Naive thymus-derived CD8-positive, alpha-beta T cell (primary cell): ENCODE measurements around the gene ARL4D. TPM values are rescaled to one million over a fixed set of nuclear protein-coding genes. Genes with fewer than 3 reads are reported as not detected.
"Not testable (repeated sequence)": the region's sequence is repeated elsewhere in the genome, so short reads cannot be mapped to it uniquely, and the experiment has no call there.

Experiments
- ATAC-seq, 2 donors: fragments of 150-1000 bp; cut with Tn5 transposase in 1 of 2; sonication (Bioruptor Pico), chemical (Tn5 transposase) in 1 of 2; 1 replicate in 1 of 2; 2 replicates in 1 of 2; pipeline ENCODE4 v1.10.0; 2021; ENCODE audit warnings: mild to moderate bottlenecking in 2 of 2, moderate library complexity in 2 of 2
- POLR2A ChIA-PET: fragments of 350-600 bp; sonication (Branson Sonifier 250); formaldehyde crosslinking; loops from one replicate; lab custom pipeline; 2021; ENCODE audit warnings: antibody characterized with exemption; lab: Charles Lee
- DNase-seq, 10 donors: peaks; one replicate each; pipeline versions ENCODE4 v3.0.0 to v3.0.0-alpha.2; 2020 to 2022
- H3K27ac Mint-ChIP-seq, 10 donors: one replicate each; pipeline ENCODE4 v1.8.0; 2020 to 2022; ENCODE audit warnings: mild to moderate bottlenecking in 10 of 10, mixed read lengths in 10 of 10, moderate library complexity in 4 of 10, inconsistent platforms in 1 of 10
- H3K27me3 Mint-ChIP-seq, 5 donors: one replicate each; pipeline ENCODE4 v1.8.0; 2021 to 2022; ENCODE audit warnings: mixed read lengths in 5 of 5
- H3K36me3 Mint-ChIP-seq, 3 donors: one replicate each; pipeline ENCODE4 v1.8.0; 2020 to 2022; ENCODE audit warnings: mixed read lengths in 3 of 3, mild to moderate bottlenecking in 2 of 3, inconsistent platforms in 1 of 3
- H3K4me1 Mint-ChIP-seq, 4 donors: one replicate each; pipeline ENCODE4 v1.8.0; 2021 to 2022; ENCODE audit warnings: mixed read lengths in 4 of 4
- H3K4me3 Mint-ChIP-seq, 10 donors: one replicate each; pipeline ENCODE4 v1.8.0; 2020 to 2022; ENCODE audit warnings: mild to moderate bottlenecking in 10 of 10, mixed read lengths in 10 of 10, moderate library complexity in 6 of 10, inconsistent platforms in 1 of 10
- H3K9me3 Mint-ChIP-seq, 9 donors: one replicate each; pipeline ENCODE4 v1.8.0; 2020 to 2022; ENCODE audit warnings: mixed read lengths in 9 of 9, mild to moderate bottlenecking in 3 of 9, inconsistent platforms in 1 of 9, moderate library complexity in 1 of 9
- polyA plus RNA-seq, 3 donors: library from polyadenylated mRNA; unstranded; fragments of 300-500 nt; fragmentation: Illumina TruSeq; gene quantifications; one replicate each; pipeline ENCODE4 v1.2.3, GENCODE V29; 2021
- total RNA-seq, 8 experiments: library from RNA in 2 of 8; stranded (reverse) in 2 of 8; gene quantifications; one replicate each; pipeline ENCODE4 v1.2.3 and lab custom pipeline; 2021 to 2026

ARL4D gene
- total and polyA plus RNA-seq, 5 experiments from 2014 or later = 1.1 to 3.2 (median 2.2) TPM

DNA sequence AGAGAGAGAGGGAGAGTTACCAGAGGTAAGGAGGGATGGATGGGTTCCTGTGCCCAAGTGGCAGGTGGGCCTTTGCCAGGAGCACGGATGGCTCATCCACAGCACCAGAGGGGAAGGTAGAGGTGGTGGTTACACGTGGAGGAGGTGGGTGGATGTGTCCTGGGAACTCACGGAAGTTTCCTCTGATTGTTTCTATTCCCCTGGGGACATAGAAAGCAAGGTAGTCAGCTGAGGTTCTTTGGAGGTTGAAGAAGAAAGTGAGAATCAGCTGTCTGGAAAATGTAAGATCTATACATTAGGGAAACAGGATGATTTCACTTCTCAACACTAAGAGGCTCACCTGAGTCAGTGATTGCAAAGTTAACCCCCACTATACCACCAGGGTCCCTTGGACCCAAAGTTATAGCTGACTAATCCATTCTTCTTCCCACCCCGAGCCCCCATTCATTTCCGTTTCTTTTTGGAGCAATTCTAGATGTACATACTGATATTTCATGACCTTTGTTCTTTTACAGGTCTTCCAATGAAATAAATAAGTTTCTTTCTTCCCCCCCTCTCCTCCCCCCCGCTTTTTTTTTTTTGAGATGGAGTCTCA, 27.5 kb upstream of the ARL4D start:
- POLR2A ChIA-PET = interaction anchor here (0.7 to 16.7 kb wide), 3 partner anchors 10 to 56 kb away, joined by 3 to 755 read pairs (median 5); no protein-coding TSS in a partner anchor
- H3K4me1 Mint-ChIP-seq = peaks cover 27 to 49% (median 34%) of the 10 kb centered on the region in 4 donors
- H3K27me3 Mint-ChIP-seq = no peaks in the 10 kb centered on the region
- peak overlapping the region in 4 of 10 donors; percentile 3 to 26 (median 22) for H3K4me3 Mint-ChIP-seq
- H3K36me3 Mint-ChIP-seq = no peaks in the 10 kb centered on the region
- H3K27ac Mint-ChIP-seq = peak overlapping the region in 4 of 10 donors; percentile 24 to 69 (median 44)
- no peak for ATAC-seq
- no peak for DNase-seq
- no peaks in the 10 kb centered on the region for H3K9me3 Mint-ChIP-seq

DNA sequence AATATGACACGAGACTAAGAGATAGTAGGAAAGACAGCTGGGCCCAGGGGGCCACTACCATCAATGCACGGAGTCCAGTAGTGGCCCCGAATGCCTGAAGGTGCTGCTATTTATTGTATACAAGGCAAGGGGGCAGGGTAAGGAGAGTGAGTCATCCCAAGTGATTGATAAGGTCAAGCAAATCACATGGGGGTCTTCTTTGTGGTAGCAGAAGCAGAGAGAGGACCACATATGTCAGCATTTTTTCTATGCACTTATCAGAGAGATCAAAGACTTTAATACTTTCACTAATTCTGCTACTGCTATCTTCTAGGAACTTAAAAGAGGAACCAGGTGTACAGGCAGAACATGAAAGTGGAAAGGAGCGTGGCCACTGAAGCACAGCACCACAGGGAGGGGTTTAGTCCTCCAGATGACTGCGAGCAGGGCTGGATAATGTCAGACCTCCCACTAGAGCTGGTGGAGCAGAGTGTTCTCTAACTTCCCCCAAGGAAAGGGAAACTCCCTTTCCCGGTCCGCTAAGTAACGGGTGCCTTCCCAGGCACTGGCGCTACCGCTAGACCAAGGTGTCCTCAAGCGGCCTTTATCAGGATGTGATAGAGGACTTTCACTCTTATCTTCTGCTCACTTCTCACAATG, 26.4 kb upstream of the ARL4D start:
- ATAC-seq (no peak), DNase-seq (no peak)
- POLR2A ChIA-PET = interaction anchor here (0.6 to 16.7 kb wide), 3 partner anchors 12 to 25 kb away, joined by 3 to 755 read pairs (median 22); no protein-coding TSS in a partner anchor
- Mint-ChIP-seq H3K9me3 (no peaks in the 10 kb centered on the region), H3K4me1 (peaks cover 19 to 39% (median 28%) of the 10 kb centered on the region in 4 donors), H3K27me3 (no peaks in the 10 kb centered on the region), H3K27ac (peak overlapping the region in 5 of 10 donors; percentile 4 to 71 (median 20)), H3K36me3 (no peaks in the 10 kb centered on the region), H3K4me3 (peak overlapping the region in 1 of 10 donors; percentile 17)

DNA sequence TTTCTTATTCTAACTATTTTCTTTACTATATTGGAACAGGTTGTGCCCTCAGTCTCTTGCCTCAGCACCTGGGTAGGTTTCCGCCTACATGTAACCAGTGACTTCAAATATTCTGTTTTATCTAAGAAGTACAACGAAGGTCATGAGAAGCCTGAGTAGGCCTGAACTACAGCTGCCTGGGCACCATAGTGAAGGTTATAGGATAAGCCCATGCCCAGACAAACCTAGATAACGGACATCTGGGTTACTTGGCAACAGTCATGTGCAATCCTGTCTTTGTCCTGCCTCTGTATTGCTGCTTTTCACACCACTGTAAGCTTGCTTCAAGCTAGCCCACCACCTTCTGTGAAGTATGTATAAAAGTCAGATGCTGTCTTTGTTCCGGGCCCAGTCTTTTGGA, 25.4 kb upstream of the ARL4D start:
- POLR2A ChIA-PET = interaction anchor here (2.2 to 16.7 kb wide), 2 partner anchors 12 to 17 kb away, joined by 22 to 755 read pairs; no protein-coding TSS in a partner anchor
- H3K4me3 Mint-ChIP-seq = no peak overlapping the region
- no peak for ATAC-seq
- H3K27ac Mint-ChIP-seq = peak overlapping the region in 2 of 10 donors; percentile 3 to 38
- no peaks in the 10 kb centered on the region for H3K36me3 Mint-ChIP-seq
- H3K27me3 Mint-ChIP-seq = no peaks in the 10 kb centered on the region
- no peak for DNase-seq
- H3K9me3 Mint-ChIP-seq = no peaks in the 10 kb centered on the region
- H3K4me1 Mint-ChIP-seq = peaks cover 11 to 30% (median 20%) of the 10 kb centered on the region in 4 donors

DNA sequence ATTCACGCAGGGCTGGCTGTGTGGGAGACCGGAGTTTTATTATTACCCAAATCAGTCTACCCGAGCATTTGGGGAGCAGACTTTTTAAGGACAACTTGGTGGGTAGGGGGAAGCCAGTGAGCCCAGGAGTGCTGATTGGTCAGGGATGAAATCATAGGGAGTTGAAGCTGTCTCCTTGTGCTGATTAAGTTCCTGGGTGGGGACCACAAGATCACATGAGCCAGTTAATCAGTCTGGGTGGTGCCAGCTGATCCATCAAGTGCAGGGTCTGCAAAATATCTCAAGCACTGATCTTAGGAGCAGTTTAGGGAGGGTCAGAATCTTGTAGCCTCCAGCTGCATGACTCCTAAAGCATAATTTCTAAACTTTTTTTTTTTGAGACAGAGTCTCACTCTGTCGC, 22.9 kb upstream of the ARL4D start:
- DNase-seq, H3K27ac Mint-ChIP-seq, H3K27me3 Mint-ChIP-seq, ATAC-seq, H3K4me3 Mint-ChIP-seq, H3K36me3 Mint-ChIP-seq: not testable (repeated sequence)
- peaks cover 5 to 16% (median 6%) of the 10 kb centered on the region in 4 donors for H3K4me1 Mint-ChIP-seq
- H3K9me3 Mint-ChIP-seq = peaks cover 0 to 14% (median 3%) of the 10 kb centered on the region in 9 donors
- POLR2A ChIA-PET = interaction anchor here (1.4 to 2.1 kb wide), 3 partner anchors 12 to 16 kb away, joined by 3 to 11 read pairs (median 6); no protein-coding TSS in a partner anchor

DNA sequence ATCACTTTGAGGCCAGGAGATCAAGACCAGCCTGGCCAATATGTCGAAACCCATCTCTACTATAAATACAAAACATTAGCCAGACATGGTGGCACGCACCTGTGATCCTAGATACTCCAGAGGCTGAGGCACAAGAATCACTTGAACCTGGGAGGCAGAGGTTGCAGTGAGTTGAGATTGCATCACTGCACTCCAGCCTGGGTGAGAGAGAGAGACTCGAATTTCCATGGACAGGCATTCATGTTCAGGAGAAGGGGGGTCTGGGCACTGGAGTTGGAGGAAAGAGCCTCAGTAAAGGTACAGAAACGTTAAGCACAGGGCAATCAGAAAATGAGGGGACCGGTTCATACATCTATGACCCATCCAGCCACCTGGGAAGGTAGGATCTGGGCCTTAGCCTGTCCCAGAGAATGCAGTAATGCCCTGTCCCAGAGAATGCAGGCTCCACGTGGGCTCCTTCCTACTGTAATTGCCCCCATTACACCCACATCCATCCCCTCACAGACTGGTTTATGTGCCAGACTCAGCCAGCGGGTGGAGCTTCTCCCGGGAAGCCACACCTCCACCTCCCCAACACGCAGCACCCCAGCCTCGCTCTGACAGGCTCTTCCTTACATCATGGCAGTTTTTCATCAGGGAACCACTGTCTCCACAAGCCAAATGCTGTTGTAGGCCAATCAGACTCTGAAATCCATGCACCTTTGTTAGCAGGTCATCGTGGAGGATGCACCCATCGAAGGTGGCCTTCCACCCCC, 21.6 kb upstream of the ARL4D start:
- Mint-ChIP-seq H3K27ac (peak overlapping the region in 1 of 10 donors; percentile 76), H3K4me3 (no peak overlapping the region), H3K4me1 (peaks cover 2 to 8% (median 3%) of the 10 kb centered on the region in 4 donors), H3K36me3 (peaks cover 0 to 6% (median 0%) of the 10 kb centered on the region in 3 donors), H3K27me3 (no peaks in the 10 kb centered on the region), H3K9me3 (peaks cover 0 to 21% (median 3%) of the 10 kb centered on the region in 9 donors)
- POLR2A ChIA-PET = interaction anchor here (0.7 to 2.1 kb wide), 4 partner anchors 9 to 522 kb away, joined by 3 to 11 read pairs (median 4); no protein-coding TSS in a partner anchor
- ATAC-seq (no peak), DNase-seq (no peak)

DNA sequence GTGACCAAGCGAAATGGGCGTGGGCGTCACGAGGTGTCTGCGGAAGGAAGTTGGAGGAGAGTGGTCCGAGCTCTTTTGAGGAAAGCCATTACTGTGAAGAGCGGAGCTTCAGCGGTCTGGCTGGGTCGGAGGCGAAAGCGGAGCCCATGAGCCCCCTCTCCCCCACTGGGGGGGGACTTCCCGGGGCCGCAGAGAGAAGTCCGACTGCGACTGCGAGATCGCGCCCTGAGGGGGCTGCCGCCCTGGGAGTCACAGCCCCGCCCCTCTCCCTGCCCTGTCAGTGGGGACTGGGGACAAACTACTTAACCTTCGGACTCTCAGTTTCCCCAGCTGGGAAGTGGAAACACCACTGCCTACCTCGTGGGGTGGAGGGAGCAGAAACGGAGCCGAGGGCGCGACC, 20.0 kb upstream of the ARL4D start:
- Mint-ChIP-seq H3K27me3 (no peaks in the 10 kb centered on the region), H3K4me3 (no peak overlapping the region), H3K4me1 (peaks cover 0 to 8% (median under 1%) of the 10 kb centered on the region in 4 donors), H3K27ac (no peak overlapping the region), H3K9me3 (peaks cover 0 to 21% (median 3%) of the 10 kb centered on the region in 9 donors), H3K36me3 (peaks cover 0 to 6% (median 0%) of the 10 kb centered on the region in 3 donors)
- ATAC-seq (no peak), DNase-seq (no peak)
- POLR2A ChIA-PET = interaction anchor here (2.1 to 4.1 kb wide), 3 partner anchors 9 to 18 kb away, joined by 7 to 32 read pairs (median 11); no protein-coding TSS in a partner anchor

DNA sequence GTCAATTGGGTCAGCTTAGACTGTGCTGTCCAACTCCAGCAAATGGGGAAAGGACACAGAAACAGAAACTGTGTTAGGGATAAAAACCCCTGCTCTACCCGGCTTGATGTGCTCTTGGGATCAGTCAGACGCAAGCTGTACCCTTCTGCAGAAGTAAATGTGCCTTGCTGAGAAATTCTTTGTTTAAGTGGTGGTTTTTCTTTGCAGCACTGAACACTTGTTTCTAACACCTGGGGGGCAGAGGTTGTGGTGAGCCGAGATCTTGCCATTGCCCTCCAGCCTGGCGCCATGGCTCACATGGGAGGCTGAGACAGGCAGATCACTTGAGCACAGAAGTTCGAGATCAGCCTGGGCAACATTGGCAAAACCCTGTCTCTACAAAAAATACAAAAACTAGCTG, 18.5 kb upstream of the ARL4D start:
- peak in 1 of 10 donors; percentile 1 for DNase-seq
- POLR2A ChIA-PET = interaction anchor here (2.9 to 4.1 kb wide), 2 partner anchors 12 to 19 kb away, joined by 7 to 32 read pairs; no protein-coding TSS in a partner anchor
- H3K9me3 Mint-ChIP-seq = peaks cover 0 to 21% (median 3%) of the 10 kb centered on the region in 9 donors
- peaks cover 0 to 6% (median 0%) of the 10 kb centered on the region in 3 donors for H3K36me3 Mint-ChIP-seq
- no peaks in the 10 kb centered on the region for H3K27me3 Mint-ChIP-seq
- peak overlapping the region in 1 of 10 donors; percentile 63 for H3K27ac Mint-ChIP-seq
- H3K4me1 Mint-ChIP-seq = peaks cover 2 to 10% (median 4%) of the 10 kb centered on the region in 4 donors
- no peak for ATAC-seq
- no peak overlapping the region for H3K4me3 Mint-ChIP-seq

DNA sequence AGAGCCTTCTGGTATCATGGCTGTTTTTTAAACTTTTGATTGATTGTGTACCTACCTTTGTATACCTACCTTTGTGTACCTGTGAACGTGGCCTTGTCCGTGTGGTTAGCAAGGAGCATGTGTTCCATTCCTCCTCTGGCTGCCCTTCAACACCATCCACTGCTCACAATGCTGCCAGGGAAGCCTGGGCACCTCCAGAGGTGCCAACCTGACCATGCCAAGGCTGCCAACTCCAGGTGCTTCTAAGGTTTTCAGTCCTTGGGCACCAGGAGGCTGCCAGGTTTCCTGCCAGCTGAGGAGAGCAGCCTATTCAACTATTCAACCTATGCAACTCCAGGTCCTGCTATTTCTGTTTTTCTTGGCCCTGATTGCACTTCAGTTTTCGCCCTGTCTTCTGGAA, 17.6 kb upstream of the ARL4D start:
- no peak for ATAC-seq
- no peak overlapping the region for H3K27ac Mint-ChIP-seq

DNA sequence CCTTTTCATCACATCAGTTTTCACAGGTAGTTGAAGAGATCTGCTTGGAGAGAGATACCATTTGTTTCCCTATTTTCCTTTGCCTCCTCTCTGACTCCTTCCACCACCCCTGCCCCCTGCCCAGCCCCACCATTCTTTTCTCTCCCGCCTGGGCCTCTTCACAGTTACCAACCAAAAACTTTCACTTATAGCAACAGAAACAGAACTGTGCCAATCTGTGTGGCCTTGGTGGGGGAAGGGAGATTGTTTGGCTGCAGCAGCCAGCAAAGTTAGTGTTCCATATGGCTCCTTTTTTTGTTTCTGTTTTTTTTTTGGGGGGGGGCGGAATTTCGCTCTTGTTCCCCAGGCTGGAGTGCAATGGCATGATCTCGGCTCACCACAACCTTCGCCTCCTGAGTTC, 17.2 kb upstream of the ARL4D start:
- Mint-ChIP-seq H3K27ac (no peak overlapping the region), H3K27me3 (no peaks in the 10 kb centered on the region), H3K9me3 (peaks cover 0 to 21% (median 3%) of the 10 kb centered on the region in 9 donors), H3K36me3 (peaks cover 0 to 6% (median 0%) of the 10 kb centered on the region in 3 donors), H3K4me3 (no peak overlapping the region), H3K4me1 (peaks cover 4 to 19% (median 12%) of the 10 kb centered on the region in 4 donors)
- ATAC-seq = no peak
- POLR2A ChIA-PET = interaction anchor here (4.1 kb wide), 1 partner anchor 13 kb away, joined by 32 read pairs; no protein-coding TSS in a partner anchor
- no peak for DNase-seq

More for the DNA sequence above, 17.6 kb upstream of the ARL4D start:
- Mint-ChIP-seq H3K4me3 (no peak overlapping the region), H3K27me3 (no peaks in the 10 kb centered on the region), H3K9me3 (peaks cover 0 to 21% (median 3%) of the 10 kb centered on the region in 9 donors), H3K36me3 (peaks cover 0 to 6% (median 0%) of the 10 kb centered on the region in 3 donors), H3K4me1 (peaks cover 4 to 19% (median 11%) of the 10 kb centered on the region in 4 donors)
- peak in 1 of 10 donors; percentile 11 for DNase-seq
- POLR2A ChIA-PET = interaction anchor here (2.9 to 4.1 kb wide), 2 partner anchors 13 to 20 kb away, joined by 7 to 32 read pairs; no protein-coding TSS in a partner anchor

DNA sequence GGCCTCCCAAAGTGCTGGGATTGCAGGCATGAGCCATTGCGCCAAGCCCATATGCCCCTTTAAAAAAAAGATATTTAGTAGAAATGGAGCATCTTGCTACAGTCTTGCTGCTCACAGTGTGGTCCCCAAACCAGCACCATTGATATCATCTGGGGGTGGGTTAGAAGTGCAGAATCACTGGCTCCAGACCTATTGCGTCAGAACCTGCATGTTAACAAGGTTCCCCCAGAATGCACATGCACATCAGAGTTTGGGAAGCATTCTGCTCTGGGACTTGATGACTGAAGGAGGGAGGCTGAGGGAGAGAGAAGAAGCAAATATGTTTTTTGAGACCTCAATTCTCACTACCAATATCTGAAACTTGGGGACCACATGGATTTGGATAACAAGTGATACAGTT, 16.0 kb upstream of the ARL4D start:
- POLR2A ChIA-PET = no interaction called here
- no peak overlapping the region for H3K4me3 Mint-ChIP-seq

DNA sequence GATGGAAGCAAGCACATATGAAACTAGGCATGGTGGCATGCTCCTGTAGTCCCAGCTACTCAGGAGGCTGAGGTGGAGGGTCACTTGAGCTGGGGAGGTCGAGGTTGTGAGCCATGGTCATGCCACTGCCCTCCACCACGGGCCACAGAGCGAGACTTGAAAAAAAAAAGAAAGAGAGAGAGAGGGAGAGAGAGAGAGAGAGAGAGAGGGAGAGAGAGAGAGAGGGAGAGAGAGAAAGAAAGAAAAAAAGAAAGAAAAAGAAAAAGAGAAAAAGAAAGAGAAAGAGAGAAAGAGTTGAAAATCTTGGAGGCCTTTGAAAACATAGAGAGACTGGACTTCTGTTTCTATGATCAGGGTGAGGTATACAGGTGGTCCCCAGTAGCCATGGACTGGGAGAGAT, 15.4 kb upstream of the ARL4D start:
- no peak overlapping the region for H3K4me3 Mint-ChIP-seq
- ATAC-seq (no peak), DNase-seq (no peak)
- H3K36me3 Mint-ChIP-seq = peaks cover 0 to 6% (median 0%) of the 10 kb centered on the region in 3 donors
- no peaks in the 10 kb centered on the region for H3K27me3 Mint-ChIP-seq
- H3K27ac Mint-ChIP-seq = peak overlapping the region in 1 of 10 donors; percentile 46
- peaks cover 0 to 21% (median 3%) of the 10 kb centered on the region in 9 donors for H3K9me3 Mint-ChIP-seq
- H3K4me1 Mint-ChIP-seq = peaks cover 9 to 27% (median 25%) of the 10 kb centered on the region in 4 donors
- POLR2A ChIA-PET = no interaction called here

More for the DNA sequence above, 16.0 kb upstream of the ARL4D start:
- no peaks in the 10 kb centered on the region for H3K27me3 Mint-ChIP-seq
- peaks cover 7 to 27% (median 20%) of the 10 kb centered on the region in 4 donors for H3K4me1 Mint-ChIP-seq
- H3K27ac Mint-ChIP-seq = peak overlapping the region in 1 of 10 donors; percentile 59
- H3K36me3 Mint-ChIP-seq = peaks cover 0 to 6% (median 0%) of the 10 kb centered on the region in 3 donors
- ATAC-seq = no peak
- H3K9me3 Mint-ChIP-seq = peaks cover 0 to 21% (median 3%) of the 10 kb centered on the region in 9 donors
- DNase-seq = no peak
